GM10248 (cell line): Measurements from ENCODE around the gene PTPN4.

Experiments used
- CTCF ChIA-PET: fragments of 300-600 bp; sonication (Branson Sonifier 250); formaldehyde crosslinking; extraction: SDS; loops from one replicate; lab custom pipeline; 2021; ENCODE audit warnings: antibody characterized with exemption; lab: Yijun Ruan, JAX
- POLR2A ChIA-PET: fragments of 350-650 bp; sonication (Branson Sonifier 250); formaldehyde crosslinking; extraction: SDS; loops from one replicate; lab custom pipeline; 2020; ENCODE audit warnings: antibody characterized with exemption; lab: Yijun Ruan, JAX
- DNase-seq: peaks from one replicate; pipeline ENCODE4 v3.0.0; 2012; ENCODE audit errors: extremely low spot score
- TF ChIP-seq, protein P1 (sequence below): IDR thresholded peaks from 2 replicates; pipeline ENCODE4 v1.5.1; 2012; ENCODE audit warnings: mild to moderate bottlenecking, low read depth; ENCODE audit errors: extremely low read depth, missing control alignments, control extremely low read depth

PTPN4 gene

DNA sequence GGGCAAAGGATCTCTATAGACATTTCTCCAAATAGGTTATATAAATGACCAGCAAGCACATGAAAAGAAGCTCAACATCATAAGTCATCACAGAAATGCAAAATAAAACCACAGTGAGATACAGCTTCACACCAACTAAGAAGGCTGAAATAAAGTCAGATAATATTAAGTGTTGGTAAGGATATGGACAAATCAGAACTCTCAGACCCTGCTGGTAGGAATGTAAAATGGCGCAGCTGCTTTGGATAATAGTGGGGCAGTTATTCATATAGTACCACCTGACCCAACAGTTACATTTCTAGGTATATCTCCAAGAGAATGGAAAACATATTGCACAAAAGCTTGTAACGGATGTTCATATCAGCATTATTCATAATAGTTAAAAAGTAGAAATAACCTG, 267.2 kb downstream of the PTPN4 start:
- ChIA-PET POLR2A (no interaction called here), CTCF (no interaction called here)
- TF ChIP-seq, protein P1, sequence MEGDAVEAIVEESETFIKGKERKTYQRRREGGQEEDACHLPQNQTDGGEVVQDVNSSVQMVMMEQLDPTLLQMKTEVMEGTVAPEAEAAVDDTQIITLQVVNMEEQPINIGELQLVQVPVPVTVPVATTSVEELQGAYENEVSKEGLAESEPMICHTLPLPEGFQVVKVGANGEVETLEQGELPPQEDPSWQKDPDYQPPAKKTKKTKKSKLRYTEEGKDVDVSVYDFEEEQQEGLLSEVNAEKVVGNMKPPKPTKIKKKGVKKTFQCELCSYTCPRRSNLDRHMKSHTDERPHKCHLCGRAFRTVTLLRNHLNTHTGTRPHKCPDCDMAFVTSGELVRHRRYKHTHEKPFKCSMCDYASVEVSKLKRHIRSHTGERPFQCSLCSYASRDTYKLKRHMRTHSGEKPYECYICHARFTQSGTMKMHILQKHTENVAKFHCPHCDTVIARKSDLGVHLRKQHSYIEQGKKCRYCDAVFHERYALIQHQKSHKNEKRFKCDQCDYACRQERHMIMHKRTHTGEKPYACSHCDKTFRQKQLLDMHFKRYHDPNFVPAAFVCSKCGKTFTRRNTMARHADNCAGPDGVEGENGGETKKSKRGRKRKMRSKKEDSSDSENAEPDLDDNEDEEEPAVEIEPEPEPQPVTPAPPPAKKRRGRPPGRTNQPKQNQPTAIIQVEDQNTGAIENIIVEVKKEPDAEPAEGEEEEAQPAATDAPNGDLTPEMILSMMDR, result no peak
- DNase-seq, result no peak

DNA sequence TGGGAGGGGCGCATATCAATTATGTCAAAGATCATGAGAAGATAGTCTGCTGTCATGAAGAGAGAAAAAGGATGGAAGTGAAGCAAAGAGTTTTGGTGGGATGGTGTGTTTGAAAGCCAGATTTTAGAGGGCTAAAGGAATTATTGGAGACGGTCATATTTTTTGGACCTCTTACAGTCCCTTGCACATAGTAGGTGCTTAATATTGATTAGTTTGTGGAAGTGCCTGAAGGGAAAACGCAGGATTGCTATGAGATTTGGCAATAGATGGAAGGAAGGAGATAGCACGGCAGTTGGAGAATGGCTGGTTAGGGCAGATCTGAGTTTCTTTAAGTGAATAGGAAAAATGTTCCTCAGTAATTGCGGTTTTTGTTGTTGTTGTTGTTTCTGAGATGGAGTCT, 269.1 kb downstream of the PTPN4 start:
- TF ChIP-seq, protein P1, result no peak
- POLR2A ChIA-PET, result no interaction called here
- DNase-seq, result no peak
- CTCF ChIA-PET, result no interaction called here

DNA sequence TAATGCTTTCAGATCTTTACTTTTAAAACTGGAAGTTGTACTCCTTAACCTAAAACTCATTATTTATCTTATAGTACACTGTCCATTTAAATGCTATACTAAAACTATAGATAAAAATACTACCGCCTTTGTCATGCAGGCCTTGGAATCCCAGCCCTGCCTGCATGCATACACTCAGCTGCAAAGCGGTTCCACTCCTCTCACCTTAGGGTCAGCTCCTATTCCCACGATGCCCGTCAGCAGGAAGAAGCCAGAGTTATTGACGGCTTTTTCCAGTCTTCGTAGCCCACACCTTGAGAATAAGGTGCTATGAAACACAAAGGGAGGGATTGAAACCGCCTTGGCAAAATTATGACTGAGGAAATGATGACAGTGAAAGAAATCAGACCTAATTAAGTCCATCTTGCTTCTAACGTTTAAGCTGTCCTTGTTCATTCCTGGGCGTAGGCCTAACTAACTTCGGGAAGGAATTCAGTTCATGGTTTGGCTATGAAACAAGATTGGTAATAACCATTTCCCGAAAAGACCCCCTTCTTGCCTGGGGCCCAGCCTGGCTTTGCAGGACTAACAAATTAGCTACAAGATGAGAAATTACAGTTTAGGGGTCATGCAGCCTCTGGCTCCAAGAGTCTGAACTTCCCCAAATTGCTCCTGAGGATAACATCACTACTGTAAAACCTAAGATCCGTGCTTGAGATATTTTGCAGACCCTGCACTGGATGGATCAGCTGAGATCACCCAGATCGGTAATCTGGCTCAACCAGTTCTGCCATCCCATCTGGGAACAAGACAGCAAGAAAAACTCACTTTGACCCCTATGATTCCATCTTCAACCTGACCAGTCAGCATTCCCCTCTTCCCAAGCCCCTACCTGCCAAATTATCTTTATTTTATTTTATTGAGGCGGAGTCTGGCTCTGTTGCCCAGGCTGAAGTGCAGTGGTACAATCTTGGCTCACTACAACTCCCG, 270.2 kb downstream of the PTPN4 start:
- ChIA-PET POLR2A (no interaction called here), CTCF (interaction anchor here (1.3 kb wide), 3 partner anchors 13 to 146 kb away, joined by 3 read pairs; no protein-coding TSS in a partner anchor)
- DNase-seq, result no peak
- TF ChIP-seq, protein P1, result no peak

DNA sequence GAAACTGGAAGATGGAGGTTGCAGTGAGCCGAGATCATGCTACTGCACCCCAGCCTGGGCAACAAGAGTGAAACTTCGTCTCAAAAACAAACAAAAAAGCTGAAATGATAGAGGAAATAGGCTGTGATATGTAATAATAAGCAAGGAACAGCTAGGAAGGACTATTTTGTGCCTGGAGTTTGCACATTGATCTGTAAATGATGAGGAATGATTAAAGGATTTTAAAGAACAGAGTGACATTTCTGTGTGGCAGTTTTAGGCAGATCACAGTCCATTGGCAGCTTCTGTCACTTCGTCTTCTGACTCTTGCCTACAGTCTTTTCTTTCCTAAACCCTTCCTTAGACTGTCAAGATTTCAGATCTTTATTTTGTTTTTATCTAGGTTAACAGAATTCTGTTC, 272.6 kb downstream of the PTPN4 start:
- TF ChIP-seq, protein P1, result no peak
- no peak for DNase-seq
- CTCF ChIA-PET, result no interaction called here
- POLR2A ChIA-PET, result no interaction called here
